ENCODE results near the gene CCDC183.
A peak's percentile ranks its signal among the peaks of the same experiment; 100 is the strongest.
"Not testable (repeated sequence)": the region's sequence is repeated elsewhere in the genome, so short reads cannot be mapped to it uniquely, and the experiment has no call there.

The CCDC183 gene

GRCh38 chr9:136757328-136757727, 38.8 kb upstream of the CCDC183 start:
- Histone ChIP-seq H3K9me3 (replicated peaks in 1 of 11) (peaks cover 19 to 26% (median 22%) of the 10 kb centered on the region in 11 experiments), H3K36me3 (no peaks in the 10 kb centered on the region), H3K27me3 (peaks cover 0 to 62% (median 9%) of the 10 kb centered on the region in 11 experiments; a peak in 11 of 22 replicates), H4K20me1 (peaks cover 0 to 12% (median 0%) of the 10 kb centered on the region in 11 experiments; a peak in 2 of 22 replicates), H3K4me3 (peak overlapping the region; percentile 1 to 51 (median 27); a peak in 14 of 20 replicates), H3K4me1 (peaks cover 50 to 87% (median 82%) of the 10 kb centered on the region in 10 experiments), H3K4me2 (peak overlapping the region; percentile 71 to 98 (median 89)), H3K9ac (peak overlapping the region; percentile 16 to 72 (median 50); a peak in 19 of 22 replicates), H3K27ac (peak overlapping the region in 9 of 11 experiments; percentile 15 to 81 (median 52); a peak in 18 of 22 replicates)
- TF ChIP-seq Cebpa-rat (IDR thresholded peaks at IDR 0.05) = no peak

GRCh38 chr9:136757751-136758140, 38.4 kb upstream of the CCDC183 start:
- Histone ChIP-seq H3K4me2 (peak overlapping the region; percentile 71 to 98 (median 89)), H3K4me1 (peaks cover 50 to 92% (median 86%) of the 10 kb centered on the region in 10 experiments), H3K4me3 (peak overlapping the region; percentile 1 to 51 (median 27); a peak in 15 of 20 replicates), H3K9ac (peak overlapping the region; percentile 16 to 72 (median 50); a peak in 20 of 22 replicates), H3K27ac (peak overlapping the region in 9 of 11 experiments; percentile 15 to 81 (median 52); a peak in 18 of 22 replicates), H4K20me1 (peaks cover 0 to 12% (median 0%) of the 10 kb centered on the region in 11 experiments; a peak in 2 of 22 replicates), H3K36me3 (no peaks in the 10 kb centered on the region), H3K27me3 (peaks cover 0 to 62% (median 9%) of the 10 kb centered on the region in 11 experiments; a peak in 11 of 22 replicates), H3K9me3 (replicated peaks in 1 of 11) (peaks cover 15 to 22% (median 18%) of the 10 kb centered on the region in 11 experiments; a peak in 20 of 22 replicates)
- TF ChIP-seq Cebpa-rat (IDR thresholded peaks at IDR 0.05) = no peak

- no peaks in the 10 kb centered on the region for H3K36me3 ChIP-seq
- peak overlapping the region in 6 of 11 experiments; percentile 39 to 82 (median 65); a peak in 10 of 22 replicates for H3K27ac ChIP-seq
- H3K4me2 ChIP-seq = peak overlapping the region in 10 of 11 experiments; percentile 22 to 98 (median 88); a peak in 18 of 22 replicates
- peaks cover 9 to 13% (median 11%) of the 10 kb centered on the region in 11 experiments; a peak in 18 of 22 replicates for H3K9me3 ChIP-seq (replicated peaks in 1 of 11)
- peaks cover 0 to 12% (median 0%) of the 10 kb centered on the region in 11 experiments; a peak in 3 of 22 replicates for H4K20me1 ChIP-seq
- H3K27me3 ChIP-seq = peaks cover 0 to 50% (median 6%) of the 10 kb centered on the region in 11 experiments; a peak in 11 of 22 replicates
- H3K9ac ChIP-seq = peak overlapping the region in 5 of 11 experiments; percentile 37 to 75 (median 46); a peak in 5 of 22 replicates
- TF ChIP-seq Cebpa-rat (IDR thresholded peaks at IDR 0.05) = no peak
- H3K4me1 ChIP-seq = peaks cover 51 to 91% (median 87%) of the 10 kb centered on the region in 10 experiments
- 0 out of 20 replicates have a peak overlapping the region, but pooled peaks of 1 of the 10 experiments have one; percentile 14 for H3K4me3 ChIP-seq
Observed at GRCh38 chr9:136759001-136759400, 37.1 kb upstream of the CCDC183 start.

- Histone ChIP-seq H3K4me2 (peak overlapping the region; percentile 73 to 98 (median 89)), H3K4me3 (peak overlapping the region in 4 of 10 experiments; percentile 18 to 42 (median 24); a peak in 3 of 20 replicates), H3K36me3 (no peaks in the 10 kb centered on the region), H3K9ac (peak overlapping the region in 7 of 11 experiments; percentile 52 to 78 (median 67); a peak in 13 of 22 replicates), H3K27me3 (peaks cover 0 to 44% (median 4%) of the 10 kb centered on the region in 11 experiments; a peak in 11 of 22 replicates), H3K4me1 (peaks cover 47 to 91% (median 87%) of the 10 kb centered on the region in 10 experiments), H3K27ac (peak overlapping the region in 7 of 11 experiments; percentile 62 to 82 (median 75); a peak in 13 of 22 replicates), H3K9me3 (replicated peaks in 1 of 11) (peaks cover 9 to 13% (median 11%) of the 10 kb centered on the region in 11 experiments; a peak in 18 of 22 replicates), H4K20me1 (peaks cover 0 to 12% (median 0%) of the 10 kb centered on the region in 11 experiments; a peak in 3 of 22 replicates)
- TF ChIP-seq Cebpa-rat (IDR thresholded peaks at IDR 0.05) = no peak
Observed at GRCh38 chr9:136759436-136760325, 36.5 kb upstream of the CCDC183 start.

- peaks cover 0 to 36% (median 0%) of the 10 kb centered on the region in 11 experiments; a peak in 9 of 22 replicates for H3K27me3 ChIP-seq
- H3K9me3 ChIP-seq (replicated peaks in 1 of 11) = peaks cover 9 to 13% (median 11%) of the 10 kb centered on the region in 11 experiments; a peak in 18 of 22 replicates
- peaks cover 41 to 91% (median 87%) of the 10 kb centered on the region in 10 experiments for H3K4me1 ChIP-seq
- peaks cover 0 to 12% (median 0%) of the 10 kb centered on the region in 11 experiments; a peak in 3 of 22 replicates for H4K20me1 ChIP-seq
- peak overlapping the region in 9 of 11 experiments; percentile 52 to 82 (median 68); a peak in 18 of 22 replicates for H3K27ac ChIP-seq
- peak overlapping the region; percentile 73 to 98 (median 89) for H3K4me2 ChIP-seq
- peak overlapping the region in 6 of 10 experiments; percentile 13 to 42 (median 19); a peak in 7 of 20 replicates for H3K4me3 ChIP-seq
- no peak for TF ChIP-seq Cebpa-rat (IDR thresholded peaks at IDR 0.05)
- H3K9ac ChIP-seq = peak overlapping the region in 10 of 11 experiments; percentile 3 to 78 (median 62); a peak in 18 of 22 replicates
- no peaks in the 10 kb centered on the region for H3K36me3 ChIP-seq
Observed at GRCh38 chr9:136760424-136760823, 35.7 kb upstream of the CCDC183 start.

GRCh38 chr9:136760834-136761544, 35.1 kb upstream of the CCDC183 start:
- peak overlapping the region in 9 of 11 experiments; percentile 52 to 82 (median 68); a peak in 18 of 22 replicates for H3K27ac ChIP-seq
- peaks cover 0 to 33% (median 0%) of the 10 kb centered on the region in 11 experiments; a peak in 8 of 22 replicates for H3K27me3 ChIP-seq
- H3K9ac ChIP-seq = peak overlapping the region in 10 of 11 experiments; percentile 3 to 78 (median 62); a peak in 17 of 22 replicates
- not testable (repeated sequence) for H3K9me3 ChIP-seq (replicated peaks in 1 of 11); H3K36me3 ChIP-seq
- H3K4me3 ChIP-seq = peak overlapping the region in 4 of 10 experiments; percentile 15 to 42 (median 24); a peak in 3 of 20 replicates
- H4K20me1 ChIP-seq = peaks cover 0 to 12% (median 0%) of the 10 kb centered on the region in 11 experiments; a peak in 3 of 22 replicates
- peak overlapping the region; percentile 73 to 98 (median 89) for H3K4me2 ChIP-seq
- H3K4me1 ChIP-seq = peaks cover 47 to 96% (median 92%) of the 10 kb centered on the region in 10 experiments

- Histone ChIP-seq H3K27ac (peak overlapping the region in 7 of 11 experiments; percentile 62 to 82 (median 75); a peak in 12 of 22 replicates), H3K36me3 (no peaks in the 10 kb centered on the region), H3K27me3 (peaks cover 0 to 27% (median 0%) of the 10 kb centered on the region in 11 experiments; a peak in 8 of 22 replicates), H3K9me3 (replicated peaks in 1 of 11) (peaks cover 0 to 1% (median under 1%) of the 10 kb centered on the region in 11 experiments; a peak in 12 of 22 replicates), H4K20me1 (peaks cover 0 to 12% (median 0%) of the 10 kb centered on the region in 11 experiments; a peak in 3 of 22 replicates), H3K4me3 (no peak overlapping the region), H3K4me2 (peak overlapping the region; percentile 73 to 98 (median 89); a peak in 20 of 22 replicates), H3K9ac (peak overlapping the region in 5 of 11 experiments; percentile 52 to 75 (median 67); a peak in 7 of 22 replicates), H3K4me1 (peaks cover 49 to 99% (median 95%) of the 10 kb centered on the region in 10 experiments)
- TF ChIP-seq Cebpa-rat (IDR thresholded peaks at IDR 0.05) = no peak
Observed at GRCh38 chr9:136761545-136761981, 34.6 kb upstream of the CCDC183 start.

Data from BLaER1 treated with 17β-estradiol and CSF1 and Interleukin-3, amounts not matched to agents 10 nM and 100 nM (cell line).